ENCODE data around the gene TRIM67.
"Not testable (repeated sequence)": the region's sequence is repeated elsewhere in the genome, so short reads cannot be mapped to it uniquely, and the experiment has no call there.

Gene TRIM67

GRCh38 chr1:231209531-231209930, 47.7 kb downstream of the TRIM67 start:
- no peak for DNase-seq

- no peak for DNase-seq
These were observed 48.3 kb downstream of the TRIM67 start for GRCh38 chr1:231210126-231210525.

DNA sequence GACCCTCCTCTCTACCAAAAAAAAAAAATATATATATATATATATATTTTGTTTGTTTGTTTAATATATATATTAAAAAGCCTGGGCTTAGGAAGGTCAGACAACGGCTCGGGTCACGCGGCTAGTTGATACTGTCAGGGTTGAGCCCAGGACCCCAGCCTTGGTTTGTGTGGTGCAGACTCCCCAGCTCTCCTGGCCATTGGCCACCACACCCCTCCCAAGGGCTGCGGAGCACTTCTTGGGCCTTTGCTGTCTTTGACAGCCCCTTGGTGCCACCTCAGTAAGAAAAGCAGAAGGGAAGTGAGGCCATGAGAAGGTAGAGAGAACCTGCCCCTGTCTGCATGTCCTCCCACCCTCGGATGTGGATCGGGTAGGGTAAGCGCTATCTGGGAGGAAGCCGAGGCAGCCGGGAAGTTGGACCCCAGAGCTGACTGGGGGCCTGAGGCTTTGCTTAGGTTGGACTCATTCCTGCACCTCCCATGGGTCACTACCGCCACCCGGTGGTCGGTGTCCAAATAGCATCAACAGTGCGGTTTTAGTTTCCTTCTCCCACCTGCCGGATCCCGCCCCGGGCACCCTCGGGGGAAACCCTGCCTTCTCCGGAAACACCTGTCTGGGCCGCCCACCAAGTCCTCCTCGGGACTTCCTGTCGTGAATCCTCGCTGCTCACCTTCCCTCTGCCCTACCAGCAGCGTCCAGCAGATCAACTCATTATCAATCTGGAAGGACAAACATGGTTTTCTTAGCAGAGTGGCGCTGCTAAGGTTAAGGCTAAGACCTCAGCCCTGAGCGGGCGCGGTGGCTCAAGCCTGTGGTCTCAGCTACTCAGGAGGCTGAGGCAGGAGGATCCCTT, 49.4 kb downstream of the TRIM67 start:
- peak; percentile 93 for DNase-seq

- not testable (repeated sequence) for DNase-seq
These were observed 50.4 kb downstream of the TRIM67 start for GRCh38 chr1:231212301-231212700.

- DNase-seq: no peak
These were observed 52.1 kb downstream of the TRIM67 start for GRCh38 chr1:231213831-231214573.

DNA sequence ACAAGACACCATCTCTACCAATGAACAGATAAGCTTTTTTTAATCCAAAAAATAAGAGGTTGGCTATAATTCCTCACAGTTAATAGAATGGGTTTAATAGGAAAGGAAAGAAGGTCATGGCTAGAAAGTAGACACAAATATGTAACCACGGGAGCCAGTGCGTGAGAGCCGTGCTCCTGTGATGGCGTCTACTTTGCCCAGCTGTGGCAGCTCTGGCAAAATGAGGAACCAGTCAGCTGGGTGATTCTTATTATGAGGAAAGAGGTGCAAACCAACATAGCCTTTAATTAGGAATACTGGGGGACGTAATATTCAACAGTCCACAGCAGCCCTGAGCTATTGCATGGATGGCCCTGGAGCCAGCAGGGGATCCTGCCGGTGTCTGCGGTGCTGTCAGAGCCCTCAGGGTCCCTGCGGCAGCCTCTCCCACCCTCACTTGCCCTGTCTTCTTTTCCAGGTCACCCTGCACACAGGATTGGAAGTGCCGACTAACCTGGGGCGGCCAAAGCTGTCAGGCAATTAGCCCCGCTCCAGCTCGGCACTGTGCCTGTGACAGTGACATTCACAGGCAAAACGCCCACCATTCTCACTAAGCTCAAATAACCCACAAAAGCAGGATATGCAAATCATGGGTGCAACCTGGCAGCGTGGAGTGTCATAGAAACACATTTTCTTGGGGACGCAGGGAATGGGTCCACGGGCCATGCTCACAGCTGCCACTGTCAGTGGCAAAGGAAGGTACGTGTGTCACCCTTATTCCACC, 53.2 kb downstream of the TRIM67 start:
- DNase-seq: no peak

DNA sequence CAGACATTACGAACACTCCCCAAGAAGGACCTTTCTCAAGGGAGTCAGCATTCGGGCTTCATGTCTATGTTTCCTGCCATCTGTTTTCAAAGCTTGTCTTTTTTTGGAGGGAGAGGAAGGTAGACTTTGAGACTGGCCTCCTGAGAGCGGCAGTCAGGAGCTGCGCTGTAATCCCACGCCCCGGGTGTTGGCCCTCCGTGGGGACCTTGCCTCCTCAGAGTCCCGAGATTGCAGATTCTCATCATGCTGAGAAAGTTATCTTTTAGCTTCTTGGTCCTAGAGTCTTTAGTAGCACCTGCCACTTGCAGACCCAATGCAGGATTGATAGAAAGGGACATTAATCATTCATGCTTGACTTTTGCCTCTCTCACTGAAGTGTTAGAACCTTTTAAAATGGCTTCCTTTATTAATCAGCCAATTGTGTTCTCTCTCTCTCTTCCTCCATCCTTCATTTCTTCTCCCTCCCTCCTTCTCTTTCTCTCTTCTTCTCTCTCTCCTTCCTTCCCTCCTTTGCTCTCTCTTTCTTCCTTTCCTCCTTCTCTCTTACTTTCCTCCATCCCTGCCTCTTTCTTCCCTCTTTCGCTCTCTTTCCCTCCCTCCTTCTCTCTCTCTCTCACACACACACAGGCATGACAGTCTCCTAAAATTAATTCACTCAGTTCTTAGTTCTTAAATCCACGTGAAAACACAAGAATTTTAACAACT, 54.0 kb downstream of the TRIM67 start:
- no peak for DNase-seq

DNA sequence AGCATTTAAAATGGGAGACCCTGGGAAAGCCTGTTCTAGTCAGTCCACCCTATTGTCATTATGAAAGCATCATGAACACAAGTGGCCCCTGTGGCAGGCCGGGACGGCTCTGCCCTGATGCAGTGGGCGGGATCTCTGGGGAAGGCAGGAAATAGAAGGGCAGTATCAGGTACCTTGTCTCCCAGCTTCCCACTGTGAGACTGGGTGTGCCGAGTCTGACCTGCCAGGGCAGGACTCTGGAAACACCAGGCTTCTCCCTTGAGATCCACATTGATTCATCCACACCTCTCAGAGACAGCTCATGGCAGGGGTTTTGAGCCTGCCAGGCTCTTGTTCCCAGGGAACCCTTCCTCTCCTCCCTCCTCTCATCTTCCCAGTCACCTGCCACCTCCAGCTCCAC, 54.6 kb downstream of the TRIM67 start:
- no peak for DNase-seq

DNA sequence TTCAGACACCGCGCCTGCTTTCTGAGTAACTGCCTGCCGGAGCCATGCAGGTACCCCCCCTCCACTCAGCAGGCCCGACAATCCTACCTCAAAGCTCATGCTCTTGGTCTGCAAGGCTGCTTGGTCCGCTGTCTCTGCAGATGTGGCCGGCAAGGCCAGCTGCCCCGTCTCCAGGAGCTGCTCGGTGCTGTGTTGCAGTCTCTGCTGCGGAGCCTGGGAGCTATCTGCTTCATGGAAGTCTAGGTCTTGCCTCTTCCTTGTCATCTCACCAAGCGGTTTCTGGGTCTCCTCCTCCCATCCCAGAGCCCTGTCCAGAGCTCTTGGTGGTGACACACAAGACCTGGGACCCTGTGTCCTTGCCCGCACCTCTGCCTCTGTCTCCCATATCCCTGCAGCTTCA, 55.2 kb downstream of the TRIM67 start:
- DNase-seq: no peak

DNA sequence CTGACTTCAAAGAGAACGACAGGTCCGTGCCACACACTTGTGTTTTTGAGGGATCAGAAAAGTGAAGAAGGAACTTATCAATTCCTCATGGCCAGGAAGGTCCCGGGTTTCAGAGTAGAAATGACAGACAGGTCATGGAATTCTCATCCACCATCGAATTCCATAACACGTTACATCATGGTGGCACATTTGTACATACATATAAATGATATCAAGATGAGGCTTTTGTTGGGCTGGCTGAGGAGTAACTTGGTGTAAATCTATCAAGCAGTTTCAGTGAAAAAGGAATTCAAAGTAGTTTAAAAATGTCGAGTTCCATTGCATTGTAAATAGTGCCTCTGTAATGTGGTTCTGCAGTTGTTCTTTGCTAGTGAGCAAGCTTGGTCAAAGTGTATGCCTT, 56.2 kb downstream of the TRIM67 start:
- DNase-seq: no peak

DNA sequence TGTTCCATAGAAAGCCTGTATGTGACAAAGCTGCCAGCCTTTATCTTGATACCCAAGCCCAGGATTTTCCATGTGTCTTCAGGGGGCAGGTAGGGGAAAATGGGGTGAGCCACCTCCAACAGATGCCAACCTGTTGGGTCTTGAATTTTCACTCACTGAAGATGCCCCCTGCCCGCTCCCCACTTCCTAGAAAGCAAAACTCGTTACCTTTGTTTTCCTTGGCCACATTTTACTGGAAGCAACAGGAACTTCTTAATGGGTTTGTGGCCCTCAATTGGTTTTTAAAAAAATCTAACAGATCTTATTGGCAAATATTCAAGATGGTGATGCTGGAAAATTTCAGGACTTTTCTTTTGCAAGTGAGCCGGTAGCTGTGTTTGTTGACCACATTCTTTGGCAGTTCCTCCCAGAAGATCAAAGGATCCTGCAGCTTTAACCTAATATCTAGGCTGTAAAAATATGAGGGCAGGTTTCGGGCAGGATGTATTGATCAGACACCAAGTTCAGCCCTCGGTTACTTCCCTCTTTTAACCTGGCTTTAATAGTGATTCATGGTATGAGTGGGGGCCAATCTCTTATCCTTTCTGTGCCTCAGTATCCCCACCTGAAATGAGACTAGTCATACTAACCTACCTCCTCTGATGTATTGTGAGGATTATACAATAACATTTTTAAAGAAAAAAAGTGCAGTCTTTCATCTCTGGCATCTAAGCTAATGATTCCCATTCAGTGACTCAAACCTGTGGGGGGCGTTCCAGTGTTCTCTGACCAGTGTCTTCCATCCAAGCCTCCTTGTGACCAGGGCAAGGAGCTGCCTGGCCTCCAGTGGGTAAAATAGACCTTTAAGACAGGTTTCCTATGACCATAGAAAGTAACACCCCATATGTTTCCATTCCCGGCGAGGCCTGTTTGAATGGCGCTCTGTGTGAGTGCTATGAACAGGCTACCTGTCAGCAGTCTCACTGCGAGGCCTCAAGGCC, 57.9 kb downstream of the TRIM67 start:
- DNase-seq: no peak

- DNase-seq: no peak
These were observed 58.9 kb downstream of the TRIM67 start for GRCh38 chr1:231220801-231221200.

DNA sequence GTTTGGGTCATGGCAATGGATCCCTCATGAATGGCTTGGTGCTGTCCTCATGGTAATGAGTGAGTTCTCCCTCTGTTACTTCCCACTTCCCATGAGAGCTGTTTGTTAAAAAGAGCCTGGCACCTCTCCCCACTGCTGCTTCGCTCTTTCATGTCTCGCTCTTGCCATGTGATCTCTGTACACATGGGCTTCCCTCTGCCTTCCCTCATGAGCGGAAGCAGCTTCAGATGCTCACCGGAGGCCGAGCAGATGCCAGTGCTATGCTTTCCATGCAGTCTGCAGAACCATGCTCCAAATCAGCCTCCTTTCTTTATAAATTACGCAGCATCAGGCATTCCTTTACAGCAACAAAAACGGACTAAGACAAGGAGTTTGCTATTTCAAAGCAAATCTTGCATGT, 64.3 kb downstream of the TRIM67 start:
- no peak for DNase-seq

DNA sequence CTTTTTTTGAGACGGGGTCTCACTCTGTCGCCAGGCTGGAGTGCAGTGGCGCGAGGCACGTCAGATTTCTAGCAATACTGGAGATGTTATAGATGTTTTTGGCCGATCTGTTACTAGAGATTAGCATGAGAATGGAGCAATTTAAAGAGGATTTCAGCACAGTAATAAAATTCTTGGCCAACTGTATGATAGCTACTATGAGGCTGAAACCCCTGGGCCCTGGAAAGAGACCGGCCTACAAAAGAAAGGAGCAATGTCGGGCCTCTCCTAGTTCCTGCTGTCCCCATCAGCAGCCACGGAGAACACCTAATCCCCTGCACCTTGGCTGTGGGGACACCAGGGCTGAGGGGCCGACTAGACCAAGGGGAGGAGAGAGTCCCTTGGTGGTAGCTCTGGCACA, 69.7 kb downstream of the TRIM67 start:
- no peak for DNase-seq

GRCh38 chr1:231232870-231233734, 71.2 kb downstream of the TRIM67 start:
- no peak for DNase-seq

- no peak for DNase-seq
These were observed 72.0 kb downstream of the TRIM67 start for GRCh38 chr1:231233735-231234417.

DNA sequence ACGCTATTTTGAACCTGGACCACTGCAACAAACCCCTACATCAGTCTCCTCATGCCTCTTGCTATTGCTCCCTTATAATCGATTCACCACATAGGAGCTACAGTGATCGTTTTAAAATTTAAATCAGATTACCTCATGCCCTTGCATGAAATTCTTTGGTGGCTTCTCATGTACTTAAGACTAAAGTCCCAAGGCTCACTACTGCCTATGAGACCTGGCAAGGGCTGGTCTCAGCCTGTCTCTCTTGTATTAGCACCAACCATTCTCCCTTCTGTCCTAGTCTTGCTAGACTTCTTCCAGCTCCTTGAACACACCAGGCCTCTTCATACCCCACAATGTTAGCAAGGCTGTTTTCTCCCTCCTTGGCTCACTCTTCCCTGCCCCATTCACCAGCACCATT, 72.6 kb downstream of the TRIM67 start:
- DNase-seq: no peak

DNA sequence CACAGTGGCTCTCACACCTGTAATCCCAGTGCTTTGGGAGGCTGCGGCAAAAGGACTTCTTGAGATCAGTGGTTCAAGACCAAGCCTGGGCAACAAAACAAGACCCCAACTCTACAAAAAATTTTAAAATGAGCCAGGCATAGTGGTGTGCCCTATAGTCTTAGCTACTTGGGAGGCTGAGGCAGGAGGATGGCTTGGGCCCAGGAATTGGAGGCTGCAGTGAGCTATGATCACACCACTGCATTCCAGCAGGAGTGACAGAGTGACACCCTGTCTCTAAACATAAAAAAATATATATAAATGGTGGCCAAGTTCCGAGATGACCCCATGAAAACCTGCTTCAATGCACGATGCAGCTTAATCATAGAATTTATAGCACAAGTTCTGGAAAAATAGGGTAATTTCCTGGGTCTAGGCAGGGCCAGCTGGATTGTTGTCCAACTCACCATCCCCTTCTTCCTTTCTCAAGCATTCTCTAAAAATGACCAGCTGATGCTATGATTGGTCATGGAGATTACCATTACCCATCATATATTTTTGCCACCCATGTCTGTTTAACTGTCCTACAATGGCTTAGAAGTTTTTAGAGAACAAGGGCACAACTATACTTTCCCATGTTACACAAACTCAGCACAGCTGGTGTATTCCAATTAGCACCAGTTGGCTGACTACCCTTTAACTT, 73.8 kb downstream of the TRIM67 start:
- no peak for DNase-seq

DNA sequence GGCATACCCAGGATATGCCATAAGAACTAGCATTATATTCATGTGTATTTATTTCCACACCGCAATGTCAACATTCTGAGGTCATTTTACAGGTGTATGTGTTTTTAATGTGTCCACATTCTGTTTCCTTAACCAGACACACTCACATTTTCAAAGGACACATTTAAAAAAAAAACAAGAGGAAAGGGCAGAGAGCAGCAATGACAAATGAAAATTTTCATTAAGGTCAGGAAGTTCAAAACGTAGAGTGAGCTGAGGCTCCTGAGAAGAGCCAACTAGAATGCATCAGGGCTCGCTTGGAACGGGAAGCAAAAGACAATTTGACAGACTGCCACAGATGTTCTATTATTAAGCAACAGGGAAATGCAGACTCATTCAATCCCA, 74.3 kb downstream of the TRIM67 start:
- DNase-seq: no peak

All from activated CD4-positive, CD25-positive, alpha-beta regulatory T cell treated with anti-CD3 and anti-CD28 coated beads, Interleukin-2, amount 50 U/mL, for 72 hours (primary cell).